ENCODE results near the gene GALNT5.

The GALNT5 gene

GRCh38 chr2:157257312-157258252 is at the start of gene GALNT5:
Gene GALNT5, plus strand, starts transcription at chr2:157257705. Its CDS starts 378 bp downstream, at chr2:157258083.
- H3K4me3 ChIP-seq (ENCODE audit: severe bottlenecking) = no peak within 1 kb of the TSS
- H3K4me1 ChIP-seq (ENCODE audit: insufficient read depth, poor library complexity, severe bottlenecking) = peaks cover 10% of the 10 kb centered on the region
- H3K9me3 ChIP-seq (ENCODE audit: severe bottlenecking) = no peaks in the 10 kb centered on the region
- no peak for TF ChIP-seq CTCF (IDR thresholded peaks at IDR 0.05; ENCODE audit: poor library complexity, severe bottlenecking)
- no peak; the same call in 2 of the 3 replicates for ATAC-seq (ENCODE audit: low read depth)
- DNase-seq (ENCODE audit: low spot score) = no peak
- H3K36me3 ChIP-seq (ENCODE audit: low read depth) = no peaks in the 10 kb centered on the region
- H3K27me3 ChIP-seq (ENCODE audit: insufficient read depth, poor library complexity, severe bottlenecking) = no peaks in the 10 kb centered on the region
- H3K27ac ChIP-seq (ENCODE audit: poor library complexity, severe bottlenecking) = no peak within 1 kb of the TSS

- Histone ChIP-seq H3K4me1 (ENCODE audit: insufficient read depth, poor library complexity, severe bottlenecking) (no peaks in the 10 kb centered on the region), H3K36me3 (ENCODE audit: low read depth) (no peaks in the 10 kb centered on the region), H3K27me3 (ENCODE audit: insufficient read depth, poor library complexity, severe bottlenecking) (no peaks in the 10 kb centered on the region), H3K9me3 (ENCODE audit: severe bottlenecking) (no peaks in the 10 kb centered on the region), H3K4me3 (ENCODE audit: severe bottlenecking) (no peak overlapping the region), H3K27ac (ENCODE audit: poor library complexity, severe bottlenecking) (no peak overlapping the region)
- ATAC-seq (ENCODE audit: low read depth) = no peak
- no peak for DNase-seq (ENCODE audit: low spot score)
- TF ChIP-seq CTCF (IDR thresholded peaks at IDR 0.05; ENCODE audit: poor library complexity, severe bottlenecking) = no peak
Observed at GRCh38 chr2:157216286-157216965, 41.1 kb upstream of the GALNT5 start.

GRCh38 chr2:157217409-157217808 is 40.1 kb upstream of the GALNT5 start:
- no peaks in the 10 kb centered on the region for H3K9me3 ChIP-seq (ENCODE audit: severe bottlenecking)
- no peaks in the 10 kb centered on the region for H3K4me1 ChIP-seq (ENCODE audit: insufficient read depth, poor library complexity, severe bottlenecking)
- no peak for DNase-seq (ENCODE audit: low spot score)
- H3K27ac ChIP-seq (ENCODE audit: poor library complexity, severe bottlenecking) = no peak overlapping the region
- TF ChIP-seq CTCF (IDR thresholded peaks at IDR 0.05; ENCODE audit: poor library complexity, severe bottlenecking) = no peak
- no peaks in the 10 kb centered on the region for H3K27me3 ChIP-seq (ENCODE audit: insufficient read depth, poor library complexity, severe bottlenecking)
- no peak for ATAC-seq (ENCODE audit: low read depth)
- no peaks in the 10 kb centered on the region for H3K36me3 ChIP-seq (ENCODE audit: low read depth)
- H3K4me3 ChIP-seq (ENCODE audit: severe bottlenecking) = no peak overlapping the region

GRCh38 chr2:157218911-157219310 is 38.6 kb upstream of the GALNT5 start:
- H3K4me3 ChIP-seq (ENCODE audit: severe bottlenecking) = no peak overlapping the region
- TF ChIP-seq CTCF (IDR thresholded peaks at IDR 0.05; ENCODE audit: poor library complexity, severe bottlenecking) = no peak
- no peaks in the 10 kb centered on the region for H3K27me3 ChIP-seq (ENCODE audit: insufficient read depth, poor library complexity, severe bottlenecking)
- DNase-seq (ENCODE audit: low spot score) = no peak
- ATAC-seq (ENCODE audit: low read depth) = no peak
- no peaks in the 10 kb centered on the region for H3K9me3 ChIP-seq (ENCODE audit: severe bottlenecking)
- H3K4me1 ChIP-seq (ENCODE audit: insufficient read depth, poor library complexity, severe bottlenecking) = no peaks in the 10 kb centered on the region
- H3K36me3 ChIP-seq (ENCODE audit: low read depth) = no peaks in the 10 kb centered on the region
- H3K27ac ChIP-seq (ENCODE audit: poor library complexity, severe bottlenecking) = no peak overlapping the region

Measured in RWPE2 (cell line).